ENCODE results near the gene LANCL3.
"Not testable (repeated sequence)": the region's sequence is repeated elsewhere in the genome, so short reads cannot be mapped to it uniquely, and the experiment has no call there.

Gene LANCL3

DNA sequence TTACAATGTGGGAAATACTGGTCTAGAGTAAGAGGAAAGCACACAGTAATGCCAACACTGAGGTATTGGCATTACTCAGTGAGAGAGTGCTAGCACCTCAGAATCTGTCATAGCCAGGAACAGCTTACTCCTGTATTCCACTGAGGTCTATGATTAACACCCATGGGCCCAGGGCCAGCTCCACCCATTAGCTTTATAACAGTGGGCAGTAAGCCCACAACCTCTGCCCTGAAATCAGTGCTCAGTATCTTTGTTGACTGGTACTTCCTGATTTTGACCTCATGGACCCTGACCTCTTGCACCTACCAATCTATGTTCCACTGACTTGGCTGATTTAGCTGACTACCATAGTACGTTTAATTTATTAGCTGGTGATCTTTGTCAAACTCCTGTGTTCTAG, 56.1 kb downstream of the LANCL3 start:
- no peak for DNase-seq (ENCODE audit: low read depth)

DNA sequence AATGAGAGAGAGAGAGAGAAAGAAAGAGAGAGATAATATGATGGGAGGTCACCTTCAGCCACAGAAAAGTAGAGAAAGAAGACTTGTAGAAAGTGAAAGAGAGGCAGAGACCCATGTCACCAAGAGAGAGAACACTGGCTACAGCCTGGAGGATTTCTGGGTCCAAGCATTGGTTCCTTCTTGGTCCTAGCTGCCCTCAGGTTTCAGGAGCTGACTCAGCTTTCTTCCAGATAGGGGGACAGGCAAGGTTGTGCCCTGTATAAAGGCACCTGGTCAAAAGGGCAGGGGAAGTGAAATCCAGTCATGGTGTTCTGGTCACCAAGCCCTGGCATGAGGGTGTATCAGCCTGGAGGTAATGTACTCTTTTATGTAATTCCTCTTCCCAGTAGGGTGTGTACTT, 66.6 kb downstream of the LANCL3 start:
- no peak for DNase-seq (ENCODE audit: low read depth)

DNA sequence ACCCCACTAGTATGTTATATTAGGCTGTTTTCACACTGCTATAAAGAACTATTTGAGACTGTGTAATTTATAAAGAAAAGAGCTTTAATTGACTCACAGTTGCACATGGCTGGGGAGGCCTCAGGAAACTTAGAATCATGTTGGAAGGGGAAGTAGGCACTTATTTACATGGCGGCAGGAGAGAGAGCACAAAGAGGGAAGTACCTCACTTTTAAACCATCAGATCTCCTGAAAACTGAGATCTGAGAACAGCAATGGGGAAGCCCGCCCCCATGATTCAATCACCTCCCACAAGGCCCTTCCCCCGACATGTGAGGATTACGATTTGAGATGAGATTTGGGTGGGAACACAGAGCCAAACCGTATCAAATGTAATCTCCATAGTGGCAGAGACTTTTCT, 68.7 kb downstream of the LANCL3 start:
- no peak for DNase-seq (ENCODE audit: low read depth)

DNA sequence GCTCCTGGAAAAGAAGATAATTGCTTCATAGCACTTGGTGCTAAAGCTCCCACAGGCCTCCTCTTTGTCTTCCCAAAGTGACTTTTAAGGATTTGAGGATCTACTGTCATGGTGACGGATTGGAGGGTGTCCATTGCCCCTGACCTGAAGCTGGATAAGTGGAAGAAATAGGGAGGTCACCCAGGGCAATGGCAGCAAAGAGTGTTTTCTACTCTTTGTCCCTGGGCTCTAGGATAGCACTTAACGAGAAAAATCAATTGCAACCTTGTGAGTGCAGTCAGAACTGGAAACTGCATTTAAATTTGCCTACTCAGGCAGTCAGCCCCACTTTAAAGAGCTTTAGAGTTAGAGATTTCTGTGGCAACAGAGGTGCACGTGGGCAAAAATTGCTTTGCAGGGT, 70.4 kb downstream of the LANCL3 start:
- DNase-seq (ENCODE audit: low read depth): no peak

DNA sequence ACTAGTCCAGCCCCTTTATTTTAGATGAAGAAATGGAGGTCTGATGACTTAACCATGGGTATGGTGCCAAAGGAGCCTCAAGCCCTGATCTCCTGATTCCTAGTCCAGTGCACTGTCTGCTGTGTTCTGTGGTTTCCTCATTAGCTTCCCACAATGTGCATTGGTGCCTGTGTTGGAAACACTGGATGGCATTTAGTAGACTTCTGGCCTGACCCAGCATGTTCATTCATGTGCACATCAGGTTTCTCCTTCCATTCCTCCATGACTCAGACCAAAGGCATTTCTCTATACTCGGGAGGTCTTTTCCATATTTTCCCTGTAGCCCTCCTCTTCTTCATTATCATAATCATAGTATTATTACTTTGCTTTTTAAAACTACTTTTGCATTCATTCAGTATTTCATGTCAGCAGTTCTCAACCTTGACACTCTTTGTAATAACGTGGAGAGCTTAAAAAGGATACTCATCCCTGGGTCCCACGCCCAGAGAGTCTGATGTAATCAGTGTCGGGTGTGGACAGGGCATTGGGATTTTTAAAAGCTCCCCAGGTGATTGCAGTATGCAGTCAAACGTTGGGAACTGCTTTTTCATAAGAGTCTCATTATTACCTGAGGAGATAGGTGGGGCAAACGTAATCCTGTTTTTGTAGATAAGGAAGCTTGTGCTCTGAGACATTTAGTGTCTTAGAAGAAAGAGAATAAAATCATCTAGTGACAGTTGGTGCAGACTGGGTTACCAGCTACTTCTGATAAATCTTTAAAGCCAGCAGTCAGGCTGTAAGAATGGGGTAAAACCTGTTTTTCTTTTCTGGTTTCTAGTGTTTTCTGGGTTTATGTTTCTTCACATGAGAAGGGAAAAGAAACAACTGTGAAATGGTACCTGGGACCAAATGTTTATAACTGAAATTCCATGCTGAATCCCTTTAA, 73.2 kb downstream of the LANCL3 start:
- no peak for DNase-seq (ENCODE audit: low read depth)

DNA sequence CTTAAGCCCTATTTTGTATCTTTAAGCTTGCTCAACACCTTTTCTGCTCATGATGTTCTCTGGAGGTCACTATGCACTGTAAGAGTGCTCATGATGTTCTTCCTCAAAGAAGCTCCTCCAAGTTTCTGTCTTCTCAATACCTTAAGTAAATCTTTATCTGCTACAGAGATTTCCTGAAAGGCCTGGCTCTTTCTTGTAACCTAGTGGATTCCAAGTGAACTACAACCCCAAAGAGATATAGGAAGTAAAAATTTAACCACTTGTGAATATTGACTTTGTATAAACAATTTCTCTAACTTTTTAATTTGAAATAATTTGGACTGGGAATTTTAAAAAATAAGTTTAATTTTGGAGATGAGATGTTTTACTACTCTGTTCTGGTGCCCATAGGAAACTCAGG, 74.8 kb downstream of the LANCL3 start:
- peak; percentile 0 for DNase-seq (ENCODE audit: low read depth)

DNA sequence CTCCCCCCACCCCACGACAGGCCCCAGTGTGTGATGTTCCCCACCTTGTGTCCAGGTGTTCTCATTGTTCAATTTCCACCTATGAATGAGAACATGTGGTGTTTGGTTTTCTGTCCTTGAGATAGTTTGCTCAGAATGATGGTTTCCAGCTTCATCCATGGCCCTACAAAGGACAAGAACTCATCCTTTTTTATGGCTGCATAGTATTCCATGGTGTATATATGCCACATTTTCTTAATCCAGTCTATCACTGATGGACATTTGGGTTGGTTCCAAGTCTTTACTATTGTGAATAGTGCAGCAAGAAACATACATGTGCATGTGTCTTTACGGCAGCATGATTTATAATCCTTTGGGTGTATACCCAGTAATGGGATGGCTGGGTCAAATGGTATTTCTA, 79.4 kb downstream of the LANCL3 start:
- DNase-seq (ENCODE audit: low read depth): not testable (repeated sequence)

DNA sequence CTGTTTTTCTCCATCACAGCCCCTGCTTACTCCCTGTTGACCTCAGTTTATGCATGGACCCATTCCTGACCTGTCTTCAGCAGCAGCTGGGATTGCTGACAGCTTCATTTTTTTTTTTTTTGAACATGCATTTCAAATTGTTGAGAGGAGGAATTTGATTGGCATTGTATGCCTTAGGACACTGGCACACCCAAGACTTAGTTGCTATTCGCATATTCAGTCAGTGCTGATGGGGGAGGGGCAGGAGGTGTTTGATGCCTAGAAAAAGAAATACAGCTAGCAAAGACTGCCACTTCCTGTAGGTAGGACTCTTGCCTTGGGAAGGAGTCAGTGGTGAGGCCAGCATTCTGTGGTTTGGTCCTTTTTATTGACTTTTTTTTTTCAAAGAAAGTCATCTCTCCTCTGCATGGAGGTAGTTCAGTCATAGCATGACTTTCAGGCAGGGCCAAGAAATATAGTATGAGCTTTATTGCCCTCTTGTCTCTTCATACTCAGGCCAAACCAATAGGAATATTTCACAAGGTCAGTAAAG, 80.5 kb downstream of the LANCL3 start:
- DNase-seq (ENCODE audit: low read depth): no peak

DNA sequence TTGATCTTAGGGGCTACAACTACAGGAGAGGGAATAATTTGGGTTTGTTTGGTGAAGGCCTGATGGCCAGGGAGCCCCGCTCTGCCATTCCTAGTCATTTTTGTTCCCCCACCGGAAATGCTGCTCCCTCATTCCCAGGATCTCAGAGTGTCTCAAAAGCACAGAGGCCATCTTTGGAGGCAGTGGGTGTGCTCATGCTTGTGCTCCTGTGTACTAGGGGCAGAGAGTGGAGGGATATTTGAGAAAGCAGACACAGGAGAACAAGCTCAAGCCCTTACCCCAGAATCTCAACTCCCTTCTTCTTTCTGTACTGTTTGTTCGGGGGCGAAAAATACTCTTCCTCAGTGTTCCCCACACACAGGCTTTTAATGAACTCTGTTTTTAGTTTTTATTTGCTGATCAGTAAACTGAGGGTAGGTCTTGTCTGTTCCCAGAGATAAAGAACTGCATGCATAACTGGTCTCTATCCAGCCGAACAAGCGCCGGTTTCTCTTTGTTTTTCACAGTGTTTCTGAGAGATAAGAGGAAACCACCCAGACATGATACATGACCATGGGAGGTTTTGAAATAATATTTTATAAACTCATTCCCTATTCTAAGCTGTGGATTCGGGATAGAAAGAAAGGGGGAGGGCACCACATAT, 81.2 kb downstream of the LANCL3 start:
- no peak for DNase-seq (ENCODE audit: low read depth)

DNA sequence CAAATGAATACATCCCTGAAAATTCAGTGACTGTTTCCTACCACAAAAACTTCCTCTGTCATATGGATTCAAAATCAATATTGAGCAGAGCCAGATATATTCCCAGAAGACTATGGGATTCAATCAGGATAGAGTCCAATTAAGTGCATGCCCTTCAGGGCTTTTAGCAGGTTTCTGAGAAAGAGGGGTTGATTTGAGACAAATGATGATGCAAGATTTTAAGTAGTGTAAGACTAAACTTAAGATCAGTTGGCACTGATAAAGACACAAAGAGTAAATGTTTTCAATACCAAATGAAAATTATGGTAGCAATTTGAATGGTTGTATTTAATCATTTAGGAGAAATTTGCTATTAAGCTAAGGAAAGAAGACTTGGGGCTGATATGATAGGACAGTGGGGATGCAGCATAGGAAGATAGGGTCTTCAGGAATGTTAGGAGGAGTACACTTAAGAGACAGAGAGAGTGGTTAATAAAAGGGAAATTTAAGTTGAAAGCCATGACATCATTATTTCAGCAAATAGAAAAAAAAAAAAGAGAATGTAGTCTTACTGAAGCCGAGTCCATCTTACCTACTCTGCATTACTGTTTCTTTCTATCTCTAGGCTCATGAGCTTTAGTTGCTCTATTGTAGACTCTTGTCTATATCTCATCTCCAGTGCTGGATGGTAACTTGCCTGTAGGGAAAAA, 82.1 kb downstream of the LANCL3 start:
- no peak for DNase-seq (ENCODE audit: low read depth)

DNA sequence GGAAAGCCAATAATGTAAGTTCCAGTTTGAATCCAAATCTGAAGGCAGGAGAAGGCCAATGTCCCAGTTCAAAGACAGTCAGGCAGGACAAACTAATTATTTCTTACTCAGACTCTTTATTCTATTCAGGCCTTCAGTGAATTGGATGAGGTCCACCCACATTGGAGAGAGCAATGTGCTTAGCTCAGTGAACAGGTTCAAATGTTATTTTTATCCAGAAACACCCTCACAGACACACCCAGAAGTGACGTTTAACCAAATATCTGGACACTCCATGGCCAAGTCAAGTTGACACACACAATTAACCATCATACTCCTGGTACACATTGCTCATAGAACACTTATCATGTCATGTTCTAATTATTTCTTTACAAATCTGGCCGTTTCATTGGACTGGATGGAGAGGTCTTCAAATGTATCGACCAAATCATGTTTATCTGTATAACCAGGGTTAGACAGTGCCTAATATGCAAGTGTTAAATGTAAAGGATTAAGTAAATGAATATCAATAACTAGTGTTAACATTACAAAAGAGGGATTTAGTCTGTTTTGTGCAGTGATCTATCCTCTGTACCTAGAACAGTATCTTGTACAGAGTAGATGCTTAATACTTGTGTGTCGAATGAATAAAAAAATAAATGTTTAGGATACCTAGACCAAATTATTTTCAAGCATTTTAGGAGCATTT, 87.0 kb downstream of the LANCL3 start:
- no peak for DNase-seq (ENCODE audit: low read depth)

DNA sequence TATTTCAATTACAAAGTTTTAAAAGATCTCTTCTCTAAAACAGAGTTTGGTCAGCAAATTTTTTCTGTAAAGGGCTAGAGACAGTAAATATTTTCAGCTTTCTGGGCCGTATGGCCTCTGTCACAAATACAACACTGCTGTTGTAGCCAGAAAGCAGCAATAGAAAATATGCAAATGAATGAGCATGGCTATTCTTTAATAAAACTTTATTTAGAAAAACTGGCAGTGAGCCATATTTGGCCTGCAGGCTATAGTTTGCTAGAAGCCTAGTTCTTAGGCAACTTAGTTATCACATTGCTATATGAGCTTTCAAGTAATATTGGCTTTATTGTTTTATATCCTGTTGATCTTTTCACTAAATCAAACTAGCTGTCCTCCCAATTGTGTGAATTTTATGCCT, 87.6 kb downstream of the LANCL3 start:
- DNase-seq (ENCODE audit: low read depth): no peak

DNA sequence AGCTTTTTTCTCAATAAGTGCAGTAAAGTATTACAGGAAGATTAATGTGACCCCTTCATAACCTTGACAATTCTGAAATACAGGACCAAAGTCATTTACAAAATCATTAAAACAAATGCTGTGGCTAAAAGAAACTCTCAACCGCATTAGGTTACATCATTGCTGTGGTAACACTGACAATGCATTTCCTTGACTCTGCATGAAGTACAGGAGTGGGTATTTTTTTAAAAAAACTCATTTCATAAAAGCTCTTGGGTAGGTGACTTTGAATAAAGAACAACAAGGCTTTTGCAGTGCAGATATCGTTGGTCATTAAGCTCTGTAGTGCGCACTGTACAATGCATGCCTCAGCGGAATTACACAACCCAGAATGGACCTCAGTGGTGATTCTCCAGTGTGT, 90.7 kb downstream of the LANCL3 start:
- no peak for DNase-seq (ENCODE audit: low read depth)

DNA sequence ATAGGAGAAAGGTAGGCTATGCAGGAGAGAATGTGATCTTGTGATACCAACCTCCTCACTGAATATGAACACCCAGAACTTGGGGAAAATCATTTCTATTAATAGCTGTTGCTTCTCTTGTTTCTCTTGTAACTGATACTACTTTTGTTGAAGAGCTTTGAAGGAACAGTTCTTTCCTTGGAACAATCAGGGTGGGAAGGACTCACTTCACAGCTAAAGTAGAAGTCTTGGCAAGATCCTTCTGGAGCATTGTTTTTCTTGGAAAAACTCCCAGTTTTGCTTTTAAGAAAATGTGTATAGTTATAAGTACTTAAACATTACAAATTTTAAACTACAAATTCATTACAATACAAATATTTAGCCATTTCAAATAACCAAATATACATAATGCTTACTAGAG, 95.1 kb downstream of the LANCL3 start:
- DNase-seq (ENCODE audit: low read depth): no peak

DNA sequence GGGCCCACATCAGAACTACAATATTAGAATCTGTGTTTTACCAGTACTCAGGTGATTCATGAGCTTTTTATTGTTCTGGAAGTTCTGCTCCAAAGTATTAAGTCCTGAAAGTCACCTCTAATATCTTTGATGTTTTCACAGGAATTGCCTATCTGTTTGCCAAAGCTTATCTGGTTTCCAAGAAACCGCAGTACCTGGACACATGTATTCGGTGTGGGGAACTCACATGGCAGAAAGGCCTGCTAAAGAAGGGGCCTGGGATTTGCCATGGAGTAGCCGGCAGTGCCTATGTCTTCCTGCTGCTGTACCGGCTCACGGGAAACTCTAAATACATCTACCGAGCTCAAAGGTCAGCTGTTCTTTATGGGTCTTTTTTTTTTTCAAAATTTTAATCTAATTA, 95.7 kb downstream of the LANCL3 start:
- DNase-seq (ENCODE audit: low read depth): no peak

DNA sequence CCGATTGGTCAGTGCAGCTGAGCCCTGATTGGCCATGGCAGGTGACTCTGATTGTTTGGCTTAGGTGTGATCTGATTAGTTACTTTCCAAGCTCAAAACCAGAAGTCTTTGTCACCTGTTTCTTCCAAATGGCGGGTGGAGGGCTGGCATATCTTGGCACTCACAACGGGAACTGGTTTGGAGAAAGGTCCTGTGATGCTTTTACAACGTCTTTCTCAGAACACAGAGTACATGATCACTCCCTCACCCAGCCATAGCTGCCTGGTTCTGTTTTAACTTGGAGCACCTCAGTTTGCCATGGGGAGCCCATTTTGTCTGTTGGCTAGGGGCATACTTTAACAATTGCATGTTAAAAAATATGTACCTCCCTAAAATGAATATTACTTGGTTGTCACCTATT, 101.1 kb downstream of the LANCL3 start:
- no peak for DNase-seq (ENCODE audit: low read depth)

DNA sequence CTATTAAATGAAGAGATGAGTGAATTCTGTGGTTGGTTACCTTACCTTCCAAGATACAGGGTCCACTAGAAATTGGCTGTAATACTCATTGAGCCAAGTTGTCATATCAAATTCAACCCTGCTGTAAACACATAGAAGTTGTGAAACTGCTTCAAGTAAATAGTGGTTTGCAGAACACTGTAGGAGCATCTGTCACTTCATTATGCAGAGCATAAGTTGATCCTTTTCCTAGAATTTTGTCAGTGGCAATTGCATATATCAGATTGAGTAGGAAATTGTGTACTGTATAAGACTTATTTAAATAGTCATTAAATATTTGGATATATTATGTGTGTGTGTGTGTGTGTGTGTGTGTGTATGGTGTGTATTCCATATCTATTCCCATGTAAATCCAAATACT, 105.3 kb downstream of the LANCL3 start:
- DNase-seq (ENCODE audit: low read depth): no peak

DNA sequence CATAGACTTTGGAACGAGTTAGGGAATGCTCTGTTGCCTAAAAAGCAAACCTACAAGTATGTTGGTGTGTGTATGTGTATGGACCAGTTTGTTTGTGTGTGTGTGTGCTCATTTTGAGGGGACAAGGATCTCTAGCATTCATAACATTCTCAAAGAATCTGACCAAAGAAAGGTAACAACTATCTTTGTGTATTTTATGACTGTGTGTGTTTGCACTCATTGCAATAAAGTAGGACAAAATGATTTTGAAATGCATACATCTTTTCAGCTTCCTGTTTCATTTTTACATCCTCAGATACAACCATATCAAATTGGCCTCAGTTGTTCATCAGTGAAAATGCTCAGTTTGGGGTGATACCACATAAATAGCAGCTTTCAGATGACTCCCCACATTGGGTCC, 105.8 kb downstream of the LANCL3 start:
- no peak for DNase-seq (ENCODE audit: low read depth)

DNA sequence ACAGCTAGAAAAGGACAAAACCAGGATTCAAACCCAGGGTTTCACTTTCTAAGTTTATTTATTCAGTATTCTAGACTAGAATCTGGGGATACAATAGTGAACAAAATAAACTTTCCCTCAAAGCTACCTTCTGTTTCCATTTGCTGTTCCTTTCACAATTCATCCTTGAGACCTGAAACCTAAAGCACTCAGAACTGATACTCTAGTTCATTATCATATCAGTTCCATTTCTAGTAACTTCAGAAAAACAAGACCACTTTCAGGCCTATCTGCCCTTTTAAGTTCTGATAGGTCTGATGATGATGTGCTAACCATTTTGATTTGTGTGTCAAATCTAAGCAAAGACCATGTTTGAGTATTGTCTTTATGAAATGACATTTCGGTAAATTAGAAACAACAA, 106.3 kb downstream of the LANCL3 start:
- DNase-seq (ENCODE audit: low read depth): no peak

DNA sequence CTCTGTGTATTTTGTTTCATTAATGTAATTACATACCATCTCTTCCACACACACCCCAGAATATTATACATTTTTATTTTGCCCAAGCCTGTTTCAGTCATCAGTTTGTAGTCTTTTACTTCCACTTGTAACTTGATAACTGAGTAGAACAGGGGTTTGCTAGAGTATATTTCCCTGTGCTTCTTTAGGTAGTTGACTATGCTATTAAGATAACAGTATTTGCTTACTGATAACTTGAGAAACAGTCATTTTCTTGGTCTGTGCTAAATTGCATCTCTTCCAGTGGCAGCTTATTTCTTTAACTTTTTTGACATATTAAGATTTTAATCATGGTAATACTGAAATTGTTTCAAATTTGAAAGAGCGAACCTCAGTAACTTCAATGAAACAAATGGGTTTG, 107.1 kb downstream of the LANCL3 start:
- DNase-seq (ENCODE audit: low read depth): no peak

DNA sequence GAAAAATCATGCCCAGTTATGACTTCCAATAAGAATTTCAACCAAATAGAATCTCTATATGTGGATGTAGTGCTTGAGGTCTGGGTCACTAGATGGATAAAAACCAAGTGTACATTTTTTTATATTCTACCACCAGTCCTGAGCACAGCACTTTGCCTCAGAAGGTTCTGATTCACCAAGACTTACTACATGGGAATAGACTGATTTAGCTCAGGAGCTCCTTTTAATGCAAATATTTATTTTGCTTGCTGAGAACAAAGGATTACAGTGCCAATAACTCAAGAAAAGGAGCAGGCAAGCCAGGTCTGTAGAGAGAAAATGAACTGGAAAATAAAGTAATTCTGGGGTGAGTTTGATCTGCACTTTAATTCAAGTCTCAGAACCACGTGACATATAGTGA, 107.8 kb downstream of the LANCL3 start:
- no peak for DNase-seq (ENCODE audit: low read depth)

DNA sequence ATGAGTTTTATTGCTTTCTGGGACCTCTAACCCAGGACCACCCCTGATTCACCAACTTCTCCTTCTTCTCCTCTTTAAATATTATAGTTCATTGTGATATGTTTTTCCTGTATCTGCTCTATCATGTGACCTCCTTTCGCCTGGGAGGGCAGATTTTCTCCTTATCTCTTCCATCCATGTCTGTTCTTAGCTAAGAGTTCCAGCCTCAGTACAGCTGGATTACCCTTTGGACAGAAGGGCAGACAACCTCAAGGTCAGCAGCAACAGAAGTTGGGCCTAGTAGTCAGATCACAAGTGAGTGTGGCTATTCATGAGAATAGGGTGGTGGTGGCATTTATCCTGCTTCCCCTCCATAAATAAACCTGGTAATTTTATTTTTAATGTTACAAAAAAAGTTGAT, 108.4 kb downstream of the LANCL3 start:
- DNase-seq (ENCODE audit: low read depth): no peak
